Tibial nerve (tissue), 4 donors: ENCODE data around the gene GDAP1L1.

Source experiments
- EP300 ChIP-seq, 2 donors: sonication (generic); formaldehyde crosslinking; IDR thresholded peaks; one replicate each; pipeline ENCODE4 v1.6.1; 2017; ENCODE audit warnings: antibody characterized with exemption in 2 of 2, mild to moderate bottlenecking in 1 of 2
- POLR2A ChIP-seq, 2 donors: fragments of 450-650 bp; IDR thresholded peaks; one replicate each; pipeline ENCODE4 v1.6.1; 2017; ENCODE audit warnings: antibody characterized with exemption in 2 of 2, mild to moderate bottlenecking in 2 of 2, moderate library complexity in 2 of 2
- TF ChIP-seq, protein P1 (sequence below), 5 experiments: fragments of 200-600 bp in 3 of 5; fragments of 450-650 bp in 2 of 5; sonication (generic) in 3 of 5; IDR thresholded peaks; one replicate each; pipeline ENCODE4 v1.5.1; 2016 to 2019; ENCODE audit warnings: antibody characterized with exemption in 5 of 5, mild to moderate bottlenecking in 3 of 5, moderate library complexity in 2 of 5

DNA sequence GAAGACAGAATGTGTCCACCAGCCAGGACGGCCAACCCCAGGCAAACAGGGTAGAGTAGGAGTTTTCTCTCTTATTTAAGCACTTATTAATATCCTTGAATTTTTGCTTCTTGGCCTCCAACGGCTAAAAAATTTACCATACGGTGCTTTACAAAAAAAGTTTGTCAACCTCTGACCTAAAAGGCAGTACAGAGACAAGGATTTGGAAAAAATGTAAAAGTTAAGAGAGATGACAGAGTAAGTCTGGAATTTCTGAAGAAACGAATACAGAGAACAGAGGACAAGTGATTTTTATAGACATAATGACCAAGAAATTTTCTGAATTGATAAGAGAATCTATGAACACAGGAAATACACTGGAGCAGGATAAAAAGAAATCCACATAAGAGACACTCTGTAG is 46.7 kb upstream of the GDAP1L1 start:
- TF ChIP-seq, protein P1, sequence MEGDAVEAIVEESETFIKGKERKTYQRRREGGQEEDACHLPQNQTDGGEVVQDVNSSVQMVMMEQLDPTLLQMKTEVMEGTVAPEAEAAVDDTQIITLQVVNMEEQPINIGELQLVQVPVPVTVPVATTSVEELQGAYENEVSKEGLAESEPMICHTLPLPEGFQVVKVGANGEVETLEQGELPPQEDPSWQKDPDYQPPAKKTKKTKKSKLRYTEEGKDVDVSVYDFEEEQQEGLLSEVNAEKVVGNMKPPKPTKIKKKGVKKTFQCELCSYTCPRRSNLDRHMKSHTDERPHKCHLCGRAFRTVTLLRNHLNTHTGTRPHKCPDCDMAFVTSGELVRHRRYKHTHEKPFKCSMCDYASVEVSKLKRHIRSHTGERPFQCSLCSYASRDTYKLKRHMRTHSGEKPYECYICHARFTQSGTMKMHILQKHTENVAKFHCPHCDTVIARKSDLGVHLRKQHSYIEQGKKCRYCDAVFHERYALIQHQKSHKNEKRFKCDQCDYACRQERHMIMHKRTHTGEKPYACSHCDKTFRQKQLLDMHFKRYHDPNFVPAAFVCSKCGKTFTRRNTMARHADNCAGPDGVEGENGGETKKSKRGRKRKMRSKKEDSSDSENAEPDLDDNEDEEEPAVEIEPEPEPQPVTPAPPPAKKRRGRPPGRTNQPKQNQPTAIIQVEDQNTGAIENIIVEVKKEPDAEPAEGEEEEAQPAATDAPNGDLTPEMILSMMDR (IDR thresholded peaks at IDR 0.05), result no peak
- TF ChIP-seq POLR2A (IDR thresholded peaks at IDR 0.05), result no peak
- no peak for TF ChIP-seq EP300 (IDR thresholded peaks at IDR 0.05)
